AG09309 (cell line): ENCODE measurements around the gene NOD1.

ENCODE experiments used
- DNase-seq: peaks from one replicate; pipeline ENCODE4 v3.0.0-alpha.2; 2010; ENCODE audit warnings: low read depth
- H3K4me3 ChIP-seq: 2 replicates; pipeline ENCODE4 v1.5.1; 2011; ENCODE audit warnings: mild to moderate bottlenecking, low read depth, low read length, moderate library complexity; ENCODE audit not compliant: control insufficient read depth
- TF ChIP-seq, protein P1 (sequence below): IDR thresholded peaks from 2 replicates; pipeline ENCODE4 v1.5.1; 2011; ENCODE audit warnings: mild to moderate bottlenecking, low read depth, low read length, inconsistent platforms; ENCODE audit not compliant: insufficient read depth, control insufficient read depth; ENCODE audit errors: missing control alignments

Gene NOD1

DNA sequence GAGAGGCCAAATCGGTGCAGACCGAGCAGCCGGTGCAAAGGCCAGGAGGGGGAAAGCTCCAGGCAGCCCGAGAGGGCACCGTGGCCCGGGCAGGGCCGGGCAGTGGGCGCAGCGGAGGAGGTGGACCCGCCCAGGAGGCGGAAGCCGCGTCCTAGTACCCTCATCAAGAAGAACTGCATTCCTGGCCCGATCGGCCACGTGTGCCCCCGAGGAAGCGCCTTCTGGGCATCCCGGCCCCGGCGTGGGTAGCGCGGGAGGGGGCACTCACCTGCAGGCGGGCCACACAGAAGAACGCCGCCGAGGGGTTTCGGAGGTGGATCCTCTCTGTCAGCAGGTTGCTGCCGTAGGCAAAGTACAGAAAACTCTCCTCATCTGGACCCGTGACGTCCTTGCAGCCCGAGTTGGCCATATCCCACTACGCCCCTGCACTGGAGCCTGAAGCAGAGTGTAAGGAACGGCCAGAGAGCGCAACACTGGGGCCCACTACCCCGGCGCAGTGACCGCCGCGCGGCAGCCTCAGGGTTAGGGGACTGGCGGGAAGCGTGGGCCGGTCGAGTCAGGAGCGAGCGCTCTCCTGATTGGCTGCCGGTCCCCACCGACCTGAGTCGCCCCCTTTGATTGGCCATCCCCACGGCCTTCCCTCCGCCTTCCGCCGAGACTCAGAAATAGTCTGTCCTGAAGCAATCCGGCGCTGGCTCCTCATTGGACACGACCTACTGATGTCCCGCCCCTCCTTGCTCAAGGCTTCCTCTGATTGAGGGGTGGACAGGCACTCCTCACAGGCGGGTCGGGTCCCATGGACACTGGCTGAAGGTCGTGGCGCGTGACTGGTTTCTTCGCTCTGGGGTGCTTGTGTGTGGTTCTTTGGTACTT is 26.0 kb upstream of the NOD1 start, which contains the start of gene GGCT:
TSS of gene GGCT (minus strand) at position 529 of the 873 bp plus-strand sequence. CDS start at position 409, 120 bp downstream.
- TF ChIP-seq, protein P1, sequence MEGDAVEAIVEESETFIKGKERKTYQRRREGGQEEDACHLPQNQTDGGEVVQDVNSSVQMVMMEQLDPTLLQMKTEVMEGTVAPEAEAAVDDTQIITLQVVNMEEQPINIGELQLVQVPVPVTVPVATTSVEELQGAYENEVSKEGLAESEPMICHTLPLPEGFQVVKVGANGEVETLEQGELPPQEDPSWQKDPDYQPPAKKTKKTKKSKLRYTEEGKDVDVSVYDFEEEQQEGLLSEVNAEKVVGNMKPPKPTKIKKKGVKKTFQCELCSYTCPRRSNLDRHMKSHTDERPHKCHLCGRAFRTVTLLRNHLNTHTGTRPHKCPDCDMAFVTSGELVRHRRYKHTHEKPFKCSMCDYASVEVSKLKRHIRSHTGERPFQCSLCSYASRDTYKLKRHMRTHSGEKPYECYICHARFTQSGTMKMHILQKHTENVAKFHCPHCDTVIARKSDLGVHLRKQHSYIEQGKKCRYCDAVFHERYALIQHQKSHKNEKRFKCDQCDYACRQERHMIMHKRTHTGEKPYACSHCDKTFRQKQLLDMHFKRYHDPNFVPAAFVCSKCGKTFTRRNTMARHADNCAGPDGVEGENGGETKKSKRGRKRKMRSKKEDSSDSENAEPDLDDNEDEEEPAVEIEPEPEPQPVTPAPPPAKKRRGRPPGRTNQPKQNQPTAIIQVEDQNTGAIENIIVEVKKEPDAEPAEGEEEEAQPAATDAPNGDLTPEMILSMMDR, result no peak
- peak within 1 kb of the TSS; percentile 91 for H3K4me3 ChIP-seq
- peak; percentile 94 for DNase-seq

DNA sequence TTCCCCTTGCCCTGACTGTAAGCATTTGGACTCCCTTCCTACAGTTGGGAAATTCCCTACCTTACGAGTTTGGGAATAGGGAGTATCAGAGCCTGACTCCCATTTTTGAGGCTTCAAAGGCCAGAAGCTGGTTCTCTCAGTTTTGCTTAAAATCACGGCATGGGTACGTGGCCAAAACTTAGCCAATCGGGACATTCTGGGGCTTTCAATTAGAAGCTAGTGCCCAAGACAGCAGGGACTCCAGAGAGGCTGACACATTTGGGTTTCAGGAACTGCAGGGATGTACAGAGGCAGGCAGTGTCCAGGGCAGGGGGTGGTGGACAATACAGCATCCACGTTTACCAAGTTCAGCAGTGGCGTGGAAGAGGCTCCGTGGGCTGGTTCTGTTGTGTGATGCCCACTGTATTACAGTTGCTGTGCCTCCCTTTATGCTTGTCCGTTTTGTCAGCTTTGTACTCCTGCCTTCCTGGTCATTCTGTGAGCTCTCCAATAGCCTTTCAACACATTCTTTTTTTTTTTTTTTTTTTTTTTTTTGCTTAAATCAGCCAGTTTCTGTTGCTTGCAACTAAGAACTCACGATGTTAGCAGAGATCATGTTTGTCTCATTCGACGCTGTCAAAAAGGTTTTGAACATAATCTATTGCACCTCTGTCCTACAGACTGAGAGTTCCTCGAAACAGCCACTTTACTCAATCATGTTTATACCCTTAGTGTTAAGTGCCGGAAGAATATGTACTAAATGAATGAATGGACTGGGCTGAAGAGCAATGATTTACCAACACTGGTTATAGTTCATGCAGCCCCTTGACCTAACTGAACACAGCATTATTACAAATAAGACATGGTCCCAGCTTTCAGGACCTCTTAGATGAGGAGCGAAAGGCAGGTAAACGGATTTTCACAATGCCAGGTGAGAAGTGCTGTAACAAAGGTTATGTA is 25.0 kb upstream of the NOD1 start:
- TF ChIP-seq, protein P1, result no peak
- no peak for DNase-seq
- H3K4me3 ChIP-seq, result peak overlapping the region; percentile 91

DNA sequence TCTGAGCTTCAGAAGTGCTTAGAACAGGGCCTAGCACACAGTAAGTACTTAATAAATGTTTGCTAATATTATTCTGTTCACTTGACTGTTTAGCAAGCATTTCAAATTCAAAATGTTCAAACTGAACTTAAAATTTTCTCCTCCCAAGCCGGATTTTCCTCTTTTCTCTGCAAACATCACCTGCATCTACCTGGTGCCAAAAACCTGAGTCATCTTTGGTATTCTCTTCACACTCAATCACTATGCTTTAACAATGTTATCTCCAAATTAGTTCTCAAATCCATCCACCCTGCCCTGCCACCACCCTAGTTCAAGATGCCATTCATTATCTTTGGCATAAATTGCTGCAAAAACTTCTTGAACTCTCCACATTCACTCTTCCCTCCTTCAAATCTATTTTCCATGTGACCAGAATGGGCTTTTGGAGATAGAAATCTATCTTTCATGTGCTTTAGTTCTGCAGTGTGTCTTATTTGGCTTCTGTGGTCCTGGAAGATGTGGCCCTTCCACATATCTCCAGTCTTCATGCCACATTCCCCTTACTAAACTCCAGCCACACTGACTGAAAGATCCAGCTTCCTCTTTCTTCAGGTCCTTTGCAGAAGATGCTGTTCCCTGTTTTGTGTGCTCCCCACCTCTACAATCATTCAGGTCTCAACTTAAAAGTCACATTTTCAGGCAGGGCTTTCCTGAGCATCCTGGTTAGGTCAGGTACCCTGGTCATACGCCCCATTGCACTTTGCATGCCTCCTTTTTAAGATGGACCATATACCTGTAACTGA is 24.1 kb upstream of the NOD1 start:
- no peak overlapping the region for H3K4me3 ChIP-seq
- DNase-seq, result no peak
- TF ChIP-seq, protein P1, result no peak

DNA sequence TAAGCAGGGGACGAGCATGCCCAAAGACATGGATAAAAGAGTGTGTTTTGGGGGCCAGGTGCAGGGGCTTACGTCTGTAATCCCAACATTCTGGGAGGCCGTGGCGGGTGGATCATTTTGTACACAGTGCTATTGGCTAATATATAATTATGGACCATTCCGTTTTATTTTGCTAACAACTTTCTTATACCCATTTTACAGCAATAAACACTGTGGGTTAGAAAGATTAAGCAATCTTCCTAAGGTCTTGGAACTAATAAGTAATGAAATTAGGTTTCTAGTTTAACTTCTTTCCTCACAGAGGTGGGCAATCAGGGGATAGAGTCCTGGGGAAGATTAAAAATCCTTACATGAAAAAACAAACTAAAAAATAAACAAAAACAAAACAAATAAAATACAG is 22.7 kb upstream of the NOD1 start:
- no peak for DNase-seq
- TF ChIP-seq, protein P1, result no peak
- no peak overlapping the region for H3K4me3 ChIP-seq

DNA sequence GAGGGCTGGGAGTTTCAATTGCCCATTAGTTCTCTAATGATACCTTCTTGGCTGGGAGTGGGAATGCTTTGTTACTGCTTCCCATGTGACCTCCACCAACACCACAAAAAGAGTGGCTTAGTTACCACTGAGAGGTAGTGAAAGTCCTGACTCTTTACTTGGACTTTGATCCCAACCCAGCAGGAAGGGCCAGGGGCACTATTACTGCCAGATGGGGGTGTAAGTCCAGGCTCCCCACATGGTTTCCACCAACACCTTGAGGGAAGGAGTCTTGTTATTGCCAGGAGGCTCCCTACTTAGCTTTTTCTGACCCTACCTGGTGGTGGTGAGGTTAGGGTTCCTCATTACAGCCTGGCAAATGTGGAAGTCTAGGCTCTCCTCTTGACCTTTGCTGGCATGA is 14.6 kb upstream of the NOD1 start:
- no peak for DNase-seq
- no peak overlapping the region for H3K4me3 ChIP-seq
- TF ChIP-seq, protein P1, result no peak

DNA sequence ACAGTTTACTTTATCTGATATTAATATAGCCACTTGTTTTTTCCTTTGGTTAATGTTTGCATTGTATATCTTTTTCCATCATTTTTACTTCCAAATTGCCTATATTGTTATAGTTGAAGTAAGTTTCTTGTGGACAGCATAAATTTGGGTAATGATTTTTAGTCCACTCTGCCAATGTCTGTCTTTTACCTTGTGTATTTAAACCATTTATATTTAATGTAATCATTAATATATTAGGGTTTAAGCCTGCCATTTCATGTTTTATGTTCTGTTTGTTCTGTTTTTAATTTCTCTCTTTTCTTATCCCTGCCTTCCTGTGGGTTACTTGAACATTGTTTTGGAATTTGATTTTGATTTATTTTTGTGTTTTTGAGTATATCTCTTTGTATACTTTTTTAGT is 12.8 kb upstream of the NOD1 start:
- TF ChIP-seq, protein P1, result no peak
- H3K4me3 ChIP-seq, result no peak overlapping the region
- DNase-seq, result no peak
